CD14-positive monocyte (primary cell): Measurements from ENCODE around the gene TMEM106B. TPM values are rescaled to one million over a fixed set of nuclear protein-coding genes. Genes with fewer than 3 reads are reported as not detected.

ENCODE experiments used
- DNase-seq, 3 donors: peaks; one replicate each; pipeline ENCODE4 v3.0.0-alpha.2; 2011 to 2022
- H2AFZ ChIP-seq: 2 replicates; pipeline ENCODE4 v1.6.0; 2012; ENCODE audit warnings: mild to moderate bottlenecking, low read depth, low read length, inconsistent platforms; ENCODE audit not compliant: insufficient read depth, poor library complexity, severe bottlenecking
- H3K27ac ChIP-seq, 2 donors: 1 replicate in 1 of 2; 2 replicates in 1 of 2; pipeline ENCODE4 v1.5.1; 2012 to 2013; ENCODE audit warnings: low read length in 2 of 2, control low read depth in 1 of 2, inconsistent platforms in 1 of 2, low read depth in 1 of 2, mild to moderate bottlenecking in 1 of 2
- H3K27me3 ChIP-seq, 2 donors: one replicate each; pipeline versions ENCODE4 v1.6.0 to v1.6.1; 2011 to 2013; ENCODE audit warnings: low read length in 2 of 2; ENCODE audit not compliant: control insufficient read depth in 2 of 2, insufficient read depth in 2 of 2
- H3K36me3 ChIP-seq, 2 donors: replicated peaks in 1 of 2; 1 replicate in 1 of 2; 2 replicates in 1 of 2; pipeline versions ENCODE4 v1.5.1 to v1.6.1; 2012 to 2013; ENCODE audit warnings: low read length in 2 of 2, control low read depth in 1 of 2, inconsistent platforms in 1 of 2, mild to moderate bottlenecking in 1 of 2; ENCODE audit not compliant: insufficient read depth in 2 of 2, control insufficient read depth in 1 of 2
- H3K4me1 ChIP-seq, 2 donors: 1 replicate in 1 of 2; 2 replicates in 1 of 2; pipeline versions ENCODE4 v1.5.1 to v1.6.1; 2012 to 2013; ENCODE audit warnings: low read length in 2 of 2, control low read depth in 1 of 2, inconsistent platforms in 1 of 2, mild to moderate bottlenecking in 1 of 2, moderate library complexity in 1 of 2; ENCODE audit not compliant: insufficient read depth in 2 of 2, control insufficient read depth in 1 of 2
- H3K4me2 ChIP-seq: replicated peaks from 2 replicates; pipeline ENCODE3; 2012; ENCODE audit warnings: low read length, moderate library complexity, mild to moderate bottlenecking; ENCODE audit not compliant: poor library complexity, severe bottlenecking; ENCODE audit errors: extremely low read depth
- H3K4me3 ChIP-seq, 3 experiments: fragments of 200-600 bp in 1 of 3; sonication (generic) in 1 of 3; replicated peaks in 1 of 3; 1 replicate in 2 of 3; 2 replicates in 1 of 3; pipeline ENCODE4 v1.5.1; 2011 to 2013; ENCODE audit warnings: low read length in 3 of 3, mild to moderate bottlenecking in 3 of 3, control low read depth in 2 of 3, low read depth in 2 of 3, inconsistent platforms in 1 of 3, moderate library complexity in 1 of 3
- H3K79me2 ChIP-seq: 2 replicates; pipeline ENCODE4 v1.6.0; 2012; ENCODE audit warnings: mild to moderate bottlenecking, control low read depth, inconsistent platforms, low read length, moderate library complexity; ENCODE audit not compliant: insufficient read depth
- H3K9ac ChIP-seq: 2 replicates; pipeline ENCODE4 v1.6.0; 2017; ENCODE audit warnings: low read length, mild to moderate bottlenecking; ENCODE audit not compliant: insufficient read depth, poor library complexity, severe bottlenecking
- H3K9me3 ChIP-seq, 2 donors: replicated peaks in 1 of 2; 1 replicate in 1 of 2; 2 replicates in 1 of 2; pipeline versions ENCODE4 v1.5.1 to v1.6.1; 2012 to 2013; ENCODE audit warnings: low read length in 2 of 2, control low read depth in 1 of 2; ENCODE audit not compliant: control insufficient read depth in 1 of 2, insufficient read depth in 1 of 2
- H4K20me1 ChIP-seq: 2 replicates; pipeline ENCODE4 v1.6.0; 2012; ENCODE audit warnings: mild to moderate bottlenecking, low read length, control low read depth, moderate library complexity; ENCODE audit not compliant: insufficient read depth
- H3K27ac Mint-ChIP-seq, 7 donors: one replicate each; pipeline ENCODE4 v1.8.0; 2020; ENCODE audit warnings: mild to moderate bottlenecking in 7 of 7, mixed read lengths in 7 of 7, moderate library complexity in 6 of 7, inconsistent platforms in 2 of 7
- H3K27me3 Mint-ChIP-seq, 3 donors: one replicate each; pipeline ENCODE4 v1.8.0; 2021 to 2022; ENCODE audit warnings: low read depth in 3 of 3, mild to moderate bottlenecking in 3 of 3, mixed read lengths in 3 of 3, moderate library complexity in 3 of 3, inconsistent platforms in 1 of 3
- H3K36me3 Mint-ChIP-seq, 2 donors: one replicate each; pipeline ENCODE4 v1.8.0; 2020; ENCODE audit warnings: mixed read lengths in 2 of 2, inconsistent platforms in 1 of 2, mild to moderate bottlenecking in 1 of 2
- H3K4me1 Mint-ChIP-seq: one replicate; pipeline ENCODE4 v1.8.0; 2020; ENCODE audit warnings: mild to moderate bottlenecking, mixed read lengths
- H3K4me3 Mint-ChIP-seq, 2 donors: one replicate each; pipeline ENCODE4 v1.8.0; 2020; ENCODE audit warnings: mild to moderate bottlenecking in 2 of 2, mixed read lengths in 2 of 2, moderate library complexity in 1 of 2
- H3K9me3 Mint-ChIP-seq, 7 donors: one replicate each; pipeline ENCODE4 v1.8.0; 2020 to 2022; ENCODE audit warnings: mixed read lengths in 7 of 7, mild to moderate bottlenecking in 6 of 7, moderate library complexity in 6 of 7, inconsistent platforms in 2 of 7
- WGBS: methylation state at CpG from one replicate; pipeline ENCODE4 v1.1.5; 2013; ENCODE audit warnings: missing lambda C conversion rate; ENCODE audit not compliant: insufficient coverage; 5-methylcytosine and 5-hydroxymethylcytosine counted together
- intact Hi-C, 2 donors: fragments of 100-400 bp; cut with micrococcal nuclease; formaldehyde crosslinking; loops; one replicate each; pipeline versions ENCODE4 v1.15.0 to v1.15.1; 2023
- polyA plus RNA-seq, 3 donors: library from polyadenylated mRNA; depleted of rRNA in 1 of 3; unstranded in 2 of 3; stranded (reverse) in 1 of 3; fragments of 300-500 nt in 2 of 3; fragments of >200 nt in 1 of 3; fragmentation: Illumina TruSeq in 2 of 3; gene quantifications; 1 replicate in 2 of 3; 2 replicates in 1 of 3; pipeline ENCODE4 v1.2.3, GENCODE V29; 2012 to 2021
- TF ChIP-seq, protein P1 (sequence below): fragments of 200-600 bp; IDR thresholded peaks from one replicate; pipeline ENCODE4 v1.8.0; 2022; ENCODE audit warnings: antibody characterized with exemption, mild to moderate bottlenecking

TMEM106B gene
- polyA plus RNA-seq, 3 donors = 5.2 to 17.7 (median 11.6) TPM

GRCh38 chr7:12289996-12290395 is 78.9 kb downstream of the TMEM106B start:
- TF ChIP-seq, protein P1, sequence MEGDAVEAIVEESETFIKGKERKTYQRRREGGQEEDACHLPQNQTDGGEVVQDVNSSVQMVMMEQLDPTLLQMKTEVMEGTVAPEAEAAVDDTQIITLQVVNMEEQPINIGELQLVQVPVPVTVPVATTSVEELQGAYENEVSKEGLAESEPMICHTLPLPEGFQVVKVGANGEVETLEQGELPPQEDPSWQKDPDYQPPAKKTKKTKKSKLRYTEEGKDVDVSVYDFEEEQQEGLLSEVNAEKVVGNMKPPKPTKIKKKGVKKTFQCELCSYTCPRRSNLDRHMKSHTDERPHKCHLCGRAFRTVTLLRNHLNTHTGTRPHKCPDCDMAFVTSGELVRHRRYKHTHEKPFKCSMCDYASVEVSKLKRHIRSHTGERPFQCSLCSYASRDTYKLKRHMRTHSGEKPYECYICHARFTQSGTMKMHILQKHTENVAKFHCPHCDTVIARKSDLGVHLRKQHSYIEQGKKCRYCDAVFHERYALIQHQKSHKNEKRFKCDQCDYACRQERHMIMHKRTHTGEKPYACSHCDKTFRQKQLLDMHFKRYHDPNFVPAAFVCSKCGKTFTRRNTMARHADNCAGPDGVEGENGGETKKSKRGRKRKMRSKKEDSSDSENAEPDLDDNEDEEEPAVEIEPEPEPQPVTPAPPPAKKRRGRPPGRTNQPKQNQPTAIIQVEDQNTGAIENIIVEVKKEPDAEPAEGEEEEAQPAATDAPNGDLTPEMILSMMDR = no peak
- Histone ChIP-seq H3K79me2 (no peaks in the 10 kb centered on the region), H3K4me1 (peaks cover 3 to 6% of the 10 kb centered on the region in 2 donors), H3K9me3 (peaks cover 30 to 34% of the 10 kb centered on the region in 2 donors), H4K20me1 (no peaks in the 10 kb centered on the region), H3K4me3 (no peak overlapping the region), H3K27ac (no peak overlapping the region), H2AFZ (no peak overlapping the region), H3K9ac (no peak overlapping the region), H3K27me3 (no peaks in the 10 kb centered on the region), H3K4me2 (no peak overlapping the region), H3K36me3 (no peaks in the 10 kb centered on the region)
- H3K36me3 Mint-ChIP-seq = no peaks in the 10 kb centered on the region
- intact Hi-C loops = no loop called here
- H3K4me1 Mint-ChIP-seq = peaks cover 6% of the 10 kb centered on the region
- H3K27ac Mint-ChIP-seq = no peak overlapping the region
- H3K27me3 Mint-ChIP-seq = peaks cover 0 to 1% (median 0%) of the 10 kb centered on the region in 3 donors
- WGBS = 96% methylated on average over 5 of the region's 6 CpGs
- DNase-seq = no peak
- H3K9me3 Mint-ChIP-seq = peaks cover 15 to 38% (median 23%) of the 10 kb centered on the region in 7 donors
- H3K4me3 Mint-ChIP-seq = no peak overlapping the region

DNA sequence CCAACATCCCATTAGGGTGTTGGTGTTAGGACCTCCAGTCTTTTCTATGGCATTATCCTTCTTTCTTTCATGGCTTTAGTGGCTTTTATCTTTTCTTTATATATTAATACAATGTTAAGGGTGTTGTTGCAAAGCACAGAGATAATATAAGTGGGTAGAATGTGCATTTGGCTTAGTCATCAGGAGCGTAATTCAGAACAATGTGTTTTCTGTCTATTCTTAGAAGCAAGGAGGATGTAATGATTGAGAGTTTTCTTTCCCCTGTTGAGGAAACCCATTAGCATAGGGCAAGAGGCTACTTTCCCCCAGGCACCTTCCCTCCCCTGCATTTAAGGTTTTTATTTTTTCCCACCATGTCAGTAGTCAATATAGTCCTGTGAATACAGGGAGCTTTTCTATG is 79.7 kb downstream of the TMEM106B start:
- Histone ChIP-seq H3K9me3 (peaks cover 33 to 38% of the 10 kb centered on the region in 2 donors), H4K20me1 (no peaks in the 10 kb centered on the region), H3K4me3 (no peak overlapping the region), H3K9ac (no peak overlapping the region), H3K27ac (no peak overlapping the region), H2AFZ (no peak overlapping the region), H3K36me3 (no peaks in the 10 kb centered on the region), H3K79me2 (no peaks in the 10 kb centered on the region), H3K4me1 (peaks cover 5 to 7% of the 10 kb centered on the region in 2 donors), H3K4me2 (no peak overlapping the region), H3K27me3 (no peaks in the 10 kb centered on the region)
- Mint-ChIP-seq H3K4me3 (no peak overlapping the region), H3K27ac (no peak overlapping the region), H3K27me3 (peaks cover 0 to under 1% (median 0%) of the 10 kb centered on the region in 3 donors), H3K36me3 (no peaks in the 10 kb centered on the region), H3K9me3 (peaks cover 15 to 40% (median 26%) of the 10 kb centered on the region in 7 donors), H3K4me1 (peaks cover 9% of the 10 kb centered on the region)
- DNase-seq = no peak
- intact Hi-C loops = no loop called here
- TF ChIP-seq, protein P1 = no peak
- 100% methylated on average over 1 of the region's 1 CpG for WGBS
